HG03571 (cell line): ENCODE measurements around the gene PIK3C2G.
"Not testable (repeated sequence)": the region's sequence is repeated elsewhere in the genome, so short reads cannot be mapped to it uniquely, and the experiment has no call there.

Experiments
- ATAC-seq: cut with Tn5 transposase; IDR thresholded peaks from one replicate; pipeline ENCODE4 v1.9.1; 2021; ENCODE audit not compliant: unreplicated experiment

PIK3C2G gene

GRCh38 chr12:18261273-18261672 lies at the start of gene PIK3C2G:
Gene PIK3C2G (plus strand): TSS chr12:18261518. CDS start chr12:18282082, 20,564 bp downstream.
- ATAC-seq: no peak

GRCh38 chr12:18217966-18218365 lies 43.4 kb upstream of the PIK3C2G start:
- no peak for ATAC-seq

GRCh38 chr12:18221726-18222125 lies 39.6 kb upstream of the PIK3C2G start:
- no peak for ATAC-seq

GRCh38 chr12:18222699-18223098 lies 38.6 kb upstream of the PIK3C2G start:
- no peak for ATAC-seq

GRCh38 chr12:18224745-18225144 lies 36.6 kb upstream of the PIK3C2G start:
- ATAC-seq: no peak

GRCh38 chr12:18239526-18239925 lies 21.8 kb upstream of the PIK3C2G start:
- no peak for ATAC-seq

- ATAC-seq: no peak
Observed at GRCh38 chr12:18242380-18243089, 18.8 kb upstream of the PIK3C2G start.

- ATAC-seq: no peak
Observed at GRCh38 chr12:18243238-18243637, 18.1 kb upstream of the PIK3C2G start.

GRCh38 chr12:18246066-18246465 lies 15.3 kb upstream of the PIK3C2G start:
- ATAC-seq: no peak

GRCh38 chr12:18250313-18250916 lies 10.9 kb upstream of the PIK3C2G start:
- ATAC-seq: no peak

- ATAC-seq: no peak
Observed at GRCh38 chr12:18254081-18254480, 7.2 kb upstream of the PIK3C2G start.

GRCh38 chr12:18255004-18255403 lies 6.3 kb upstream of the PIK3C2G start:
- ATAC-seq: not testable (repeated sequence)

GRCh38 chr12:18257251-18257650 lies 4.1 kb upstream of the PIK3C2G start:
- no peak for ATAC-seq

- ATAC-seq: no peak
Observed at GRCh38 chr12:18258929-18259328, 2.4 kb upstream of the PIK3C2G start.

- no peak for ATAC-seq
Observed at GRCh38 chr12:18259906-18260682, 1.2 kb upstream of the PIK3C2G start.

GRCh38 chr12:18261906-18262305 lies 588 bp downstream of the PIK3C2G start:
- ATAC-seq: no peak

GRCh38 chr12:18262514-18262913 lies 1.2 kb downstream of the PIK3C2G start:
- no peak for ATAC-seq

GRCh38 chr12:18264581-18265075 lies 3.3 kb downstream of the PIK3C2G start:
- ATAC-seq: no peak

- no peak for ATAC-seq
Observed at GRCh38 chr12:18267427-18268099, 6.2 kb downstream of the PIK3C2G start.

- ATAC-seq: no peak
Observed at GRCh38 chr12:18270958-18271460, 9.7 kb downstream of the PIK3C2G start.

GRCh38 chr12:18275981-18276380 lies 14.7 kb downstream of the PIK3C2G start:
- no peak for ATAC-seq
